Esophagus squamous epithelium (tissue), 4 donors: ENCODE measurements around the gene MBTD1.

Experiments
- POLR2A ChIP-seq, 4 donors: fragments of 450-650 bp; IDR thresholded peaks; one replicate each; pipeline ENCODE4 v1.6.1; 2017; ENCODE audit warnings: antibody characterized with exemption in 4 of 4, mild to moderate bottlenecking in 4 of 4, moderate library complexity in 3 of 4
- TF ChIP-seq, protein P1 (sequence below), 6 experiments: fragments of 450-650 bp in 4 of 6; fragments of 200-600 bp in 2 of 6; sonication (generic) in 2 of 6; IDR thresholded peaks; one replicate each; pipeline ENCODE4 v1.5.1; 2016 to 2019; ENCODE audit warnings: antibody characterized with exemption in 6 of 6, mild to moderate bottlenecking in 4 of 6, moderate library complexity in 4 of 6

DNA sequence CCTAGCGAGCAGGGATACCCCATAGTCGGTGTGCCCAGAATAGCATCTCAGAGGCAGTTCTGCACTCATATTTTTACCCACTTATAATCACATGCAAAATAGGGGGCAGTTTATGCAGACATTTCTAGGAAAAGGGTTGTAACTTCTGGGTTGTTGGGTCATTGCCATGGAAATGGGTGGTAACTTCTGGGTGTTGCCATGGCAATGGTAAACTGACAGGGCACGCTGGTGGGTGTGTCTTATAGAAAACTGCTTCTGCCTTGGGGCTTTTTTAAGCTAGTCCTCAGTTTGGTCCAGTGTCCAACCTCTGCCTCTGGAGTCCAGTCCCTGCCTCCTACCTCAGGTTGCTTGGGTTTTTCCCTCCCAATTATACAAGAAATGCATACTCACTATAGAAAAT, 131.8 kb downstream of the MBTD1 start:
- TF ChIP-seq, protein P1, sequence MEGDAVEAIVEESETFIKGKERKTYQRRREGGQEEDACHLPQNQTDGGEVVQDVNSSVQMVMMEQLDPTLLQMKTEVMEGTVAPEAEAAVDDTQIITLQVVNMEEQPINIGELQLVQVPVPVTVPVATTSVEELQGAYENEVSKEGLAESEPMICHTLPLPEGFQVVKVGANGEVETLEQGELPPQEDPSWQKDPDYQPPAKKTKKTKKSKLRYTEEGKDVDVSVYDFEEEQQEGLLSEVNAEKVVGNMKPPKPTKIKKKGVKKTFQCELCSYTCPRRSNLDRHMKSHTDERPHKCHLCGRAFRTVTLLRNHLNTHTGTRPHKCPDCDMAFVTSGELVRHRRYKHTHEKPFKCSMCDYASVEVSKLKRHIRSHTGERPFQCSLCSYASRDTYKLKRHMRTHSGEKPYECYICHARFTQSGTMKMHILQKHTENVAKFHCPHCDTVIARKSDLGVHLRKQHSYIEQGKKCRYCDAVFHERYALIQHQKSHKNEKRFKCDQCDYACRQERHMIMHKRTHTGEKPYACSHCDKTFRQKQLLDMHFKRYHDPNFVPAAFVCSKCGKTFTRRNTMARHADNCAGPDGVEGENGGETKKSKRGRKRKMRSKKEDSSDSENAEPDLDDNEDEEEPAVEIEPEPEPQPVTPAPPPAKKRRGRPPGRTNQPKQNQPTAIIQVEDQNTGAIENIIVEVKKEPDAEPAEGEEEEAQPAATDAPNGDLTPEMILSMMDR (IDR thresholded peaks at IDR 0.05): no peak
- TF ChIP-seq POLR2A (IDR thresholded peaks at IDR 0.05): no peak
